Measurements from ENCODE around the gene SPTBN2.
A peak's percentile ranks its signal among the peaks of the same experiment; 100 is the strongest.
"Not testable (repeated sequence)": the region's sequence is repeated elsewhere in the genome, so short reads cannot be mapped to it uniquely, and the experiment has no call there.

Gene SPTBN2

GRCh38 chr11:66724167-66724566, 4.8 kb downstream of the SPTBN2 start:
- not testable (repeated sequence) for DNase-seq (ENCODE audit: low read depth in 3 of 3)

- DNase-seq (ENCODE audit: low read depth in 3 of 3): no peak
Measured at GRCh38 chr11:66723693-66724092, 5.3 kb downstream of the SPTBN2 start.

GRCh38 chr11:66722745-66723651, 6.0 kb downstream of the SPTBN2 start:
- no peak for DNase-seq (ENCODE audit: low read depth in 3 of 3)

- DNase-seq (ENCODE audit: low read depth in 3 of 3): no peak
Measured at GRCh38 chr11:66721939-66722338, 7.1 kb downstream of the SPTBN2 start.

- no peak for DNase-seq (ENCODE audit: low read depth in 3 of 3)
Measured at GRCh38 chr11:66720899-66721470, 8.0 kb downstream of the SPTBN2 start.

- peak in 2 of 3 donors; percentile 33 to 40 for DNase-seq (ENCODE audit: low read depth in 3 of 3)
Measured at GRCh38 chr11:66720223-66720898, 8.7 kb downstream of the SPTBN2 start.

- no peak for DNase-seq (ENCODE audit: low read depth in 3 of 3)
Measured at GRCh38 chr11:66719111-66719872, 9.7 kb downstream of the SPTBN2 start.

GRCh38 chr11:66718320-66718971, 10.6 kb downstream of the SPTBN2 start:
- DNase-seq (ENCODE audit: low read depth in 3 of 3): no peak

- no peak for DNase-seq (ENCODE audit: low read depth in 3 of 3)
Measured at GRCh38 chr11:66717925-66718319, 11.1 kb downstream of the SPTBN2 start.

GRCh38 chr11:66716996-66717395, 12.0 kb downstream of the SPTBN2 start:
- DNase-seq (ENCODE audit: low read depth in 3 of 3): no peak

- no peak for DNase-seq (ENCODE audit: low read depth in 3 of 3)
Measured at GRCh38 chr11:66715346-66716085, 13.5 kb downstream of the SPTBN2 start.

- no peak for DNase-seq (ENCODE audit: low read depth in 3 of 3)
Measured at GRCh38 chr11:66713746-66714480, 15.1 kb downstream of the SPTBN2 start.

- DNase-seq (ENCODE audit: low read depth in 3 of 3): no peak
Measured at GRCh38 chr11:66710384-66710930, 18.6 kb downstream of the SPTBN2 start.

- no peak for DNase-seq (ENCODE audit: low read depth in 3 of 3)
Measured at GRCh38 chr11:66708701-66709100, 20.3 kb downstream of the SPTBN2 start.

- DNase-seq (ENCODE audit: low read depth in 3 of 3): no peak
Measured at GRCh38 chr11:66708094-66708493, 20.9 kb downstream of the SPTBN2 start.

GRCh38 chr11:66707486-66707885, 21.5 kb downstream of the SPTBN2 start:
- DNase-seq (ENCODE audit: low read depth in 3 of 3): no peak

GRCh38 chr11:66706989-66707388, 22.0 kb downstream of the SPTBN2 start:
- no peak for DNase-seq (ENCODE audit: low read depth in 3 of 3)

GRCh38 chr11:66705587-66706335, 23.3 kb downstream of the SPTBN2 start:
- no peak for DNase-seq (ENCODE audit: low read depth in 3 of 3)
